K562 (cell line): ENCODE data around the gene PRF1. TPM values are rescaled to one million over a fixed set of nuclear protein-coding genes. Genes with fewer than 3 reads are reported as not detected.
A peak's percentile ranks its signal among the peaks of the same experiment; 100 is the strongest.

ENCODE experiments used
- BCL6 ChIP-seq: fragments of 250-450 bp; sonication (Bioruptor Pico); IDR thresholded peaks from 2 replicates; pipeline ENCODE4 v1.4.0; 2020
- CEBPG ChIP-seq, 3 experiments: fragments of 200-800 bp in 1 of 3; sonication (Bioruptor generic) in 1 of 3; sonication (generic) in 1 of 3; formaldehyde crosslinking in 1 of 3; IDR thresholded peaks in 2 of 3; conservative IDR thresholded peaks in 1 of 3; 2 replicates each; pipeline versions ENCODE4 v1.6.1 to v1.8.0; 2016 to 2022; ENCODE audit warnings: missing compliant biosample characterization in 2 of 3, missing genetic modification characterization in 2 of 3, mild to moderate bottlenecking in 1 of 3, missing genetic modification reagents in 1 of 3
- CREBBP ChIP-seq: IDR thresholded peaks from one replicate; pipeline ENCODE4 v1.6.1; 2012; ENCODE audit warnings: low read depth, mild to moderate bottlenecking, control low read depth, inconsistent platforms, low read length
- DPF2 ChIP-seq: fragments of 450-650 bp; IDR thresholded peaks from 2 replicates; pipeline ENCODE4 v1.6.1; 2016
- ELF2 ChIP-seq: fragments of 250-450 bp; sonication (Bioruptor Pico); IDR thresholded peaks from 2 replicates; pipeline ENCODE4 v1.5.0; 2021; ENCODE audit warnings: mild to moderate bottlenecking
- EP300 ChIP-seq: IDR thresholded peaks from 2 replicates; pipeline ENCODE4 v1.6.1; 2012; ENCODE audit warnings: low read length, improper control_type of control experiment
- HDAC2 ChIP-seq: fragments of 450-650 bp; IDR thresholded peaks from 2 replicates; pipeline ENCODE4 v1.6.1; 2016; ENCODE audit warnings: mild to moderate bottlenecking
- HDAC6 ChIP-seq: IDR thresholded peaks from 2 replicates; pipeline ENCODE4 v1.6.1; 2012; ENCODE audit warnings: low read depth, mild to moderate bottlenecking, control low read depth, inconsistent platforms, low read length, moderate library complexity
- MCM7 ChIP-seq, 2 experiments: fragments of 450-650 bp; IDR thresholded peaks; 2 replicates each; pipeline ENCODE4 v1.6.1; 2016 to 2018
- NCOR1 ChIP-seq: fragments of 450-650 bp; IDR thresholded peaks from 2 replicates; pipeline ENCODE4 v1.6.1; 2016; ENCODE audit warnings: mild to moderate bottlenecking, moderate library complexity
- RBM25 ChIP-seq: fragments of 200-400 bp; formaldehyde crosslinking; IDR thresholded peaks from 2 replicates; pipeline ENCODE4 v1.6.1; 2018; ENCODE audit warnings: low read length, low read depth, moderate library complexity; ENCODE audit not compliant: severe bottlenecking
- RFX5 ChIP-seq: IDR thresholded peaks from 2 replicates; pipeline ENCODE4 v1.6.1; 2011; ENCODE audit warnings: low read depth, mild to moderate bottlenecking, improper control_type of control experiment, low read length
- STAT5B ChIP-seq: fragments of 250-450 bp; sonication (Bioruptor Pico); IDR thresholded peaks from 2 replicates; pipeline ENCODE4 v1.8.0; 2021; ENCODE audit warnings: mild to moderate bottlenecking, inconsistent platforms
- TCF3 ChIP-seq: sonication (generic); formaldehyde crosslinking; IDR thresholded peaks from 2 replicates; pipeline ENCODE4 v1.4.0; 2020; ENCODE audit warnings: mild to moderate bottlenecking, missing genetic modification reagents
- XRCC5 ChIP-seq: fragments of 200-400 bp; formaldehyde crosslinking; IDR thresholded peaks from 2 replicates; pipeline ENCODE4 v1.6.1; 2017; ENCODE audit warnings: low read depth, mild to moderate bottlenecking, low read length
- ZBTB7A ChIP-seq: IDR thresholded peaks from 2 replicates; pipeline ENCODE4 v1.6.1; 2011; ENCODE audit warnings: low read depth, mild to moderate bottlenecking, low read length, moderate library complexity, borderline replicate concordance; ENCODE audit not compliant: control insufficient read depth
- ZNF146 ChIP-seq: IDR thresholded peaks from one replicate; pipeline ENCODE4 v1.6.1; 2018; ENCODE audit warnings: missing compliant biosample characterization; ENCODE audit not compliant: unreplicated experiment
- polyA plus RNA-seq, 8 experiments: library from polyadenylated mRNA; depleted of rRNA in 4 of 8; stranded (reverse) in 5 of 8; unstranded in 3 of 8; fragments of >200 nt; fragmentation: Nextera tagmentation in 2 of 8; fragmentation: Illumina TruSeq in 1 of 8; extraction: Ambion mirVana in 2 of 8; extraction: Trizol in 1 of 8; gene quantifications; 2 replicates each; pipeline versions ENCODE4 v1.2.1 to v1.2.3, GENCODE V29; 2011 to 2014; ENCODE audit warnings: inconsistent platforms in 1 of 8, missing spikeins in 1 of 8
- total RNA-seq, 7 experiments: library from RNA; depleted of rRNA in 6 of 7; stranded (reverse); fragments of >200 nt in 6 of 7; fragmentation: Illumina TruSeq in 2 of 7; extraction: Trizol in 2 of 7; gene quantifications; 2 replicates each; pipeline versions ENCODE4 v1.2.1 to v1.2.3, GENCODE V29; 2011 to 2021; ENCODE audit warnings: low replicate concordance in 1 of 7
- TF ChIP-seq, protein P1 (sequence below): sonication (generic); formaldehyde crosslinking; IDR thresholded peaks from 2 replicates; pipeline ENCODE4 v1.8.0; 2022; ENCODE audit warnings: missing genetic modification reagents, mild to moderate bottlenecking, borderline replicate concordance
- TF ChIP-seq, protein P2 (sequence below): sonication (generic); formaldehyde crosslinking; IDR thresholded peaks from 2 replicates; pipeline ENCODE4 v1.8.1; 2023; ENCODE audit warnings: mild to moderate bottlenecking, missing genetic modification reagents, moderate library complexity
- TF ChIP-seq, protein P3 (sequence below), 2 experiments: fragments of 200-800 bp in 1 of 2; sonication (Bioruptor generic) in 1 of 2; sonication (generic) in 1 of 2; formaldehyde crosslinking in 1 of 2; IDR thresholded peaks in 1 of 2; conservative IDR thresholded peaks in 1 of 2; 2 replicates each; pipeline versions ENCODE4 v1.5.0 to v1.6.1; 2016 to 2020; ENCODE audit warnings: missing compliant biosample characterization in 1 of 2, missing genetic modification characterization in 1 of 2, missing genetic modification reagents in 1 of 2
- TF ChIP-seq, protein P4 (sequence below): sonication (generic); IDR thresholded peaks from 2 replicates; pipeline ENCODE4 v1.6.1; 2016
- TF ChIP-seq, protein P5 (sequence below): fragments of 200-800 bp; sonication (Bioruptor generic); IDR thresholded peaks from 2 replicates; pipeline ENCODE4 v1.6.1; 2017; ENCODE audit warnings: missing genetic modification characterization, missing compliant biosample characterization

Gene PRF1
- total and polyA plus RNA-seq, 9 of the 15 experiments (the other 6 are each of a cell fraction or from before 2014, with no cell fraction given) = 3.8 to 8.6 (median 6.3) TPM

DNA sequence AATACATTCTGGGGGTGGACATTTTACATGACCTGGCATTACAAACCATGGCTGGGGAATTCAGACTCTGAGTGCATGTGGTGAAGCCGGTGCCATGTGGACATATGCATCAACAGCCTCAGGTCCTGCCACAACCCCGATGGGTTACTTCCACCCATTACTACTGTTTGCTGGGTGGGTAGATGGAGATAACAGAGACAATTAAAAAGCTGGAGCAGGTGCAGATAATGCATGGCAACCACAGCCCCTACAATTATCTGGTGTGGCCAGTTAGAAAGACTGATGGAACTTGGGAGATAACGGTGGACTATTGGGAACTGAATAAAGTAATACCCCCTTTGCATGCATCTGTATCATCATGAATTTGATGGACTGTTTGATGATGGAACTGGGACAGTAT, 48.2 kb upstream of the PRF1 start (continued):
- TF ChIP-seq, protein P1, sequence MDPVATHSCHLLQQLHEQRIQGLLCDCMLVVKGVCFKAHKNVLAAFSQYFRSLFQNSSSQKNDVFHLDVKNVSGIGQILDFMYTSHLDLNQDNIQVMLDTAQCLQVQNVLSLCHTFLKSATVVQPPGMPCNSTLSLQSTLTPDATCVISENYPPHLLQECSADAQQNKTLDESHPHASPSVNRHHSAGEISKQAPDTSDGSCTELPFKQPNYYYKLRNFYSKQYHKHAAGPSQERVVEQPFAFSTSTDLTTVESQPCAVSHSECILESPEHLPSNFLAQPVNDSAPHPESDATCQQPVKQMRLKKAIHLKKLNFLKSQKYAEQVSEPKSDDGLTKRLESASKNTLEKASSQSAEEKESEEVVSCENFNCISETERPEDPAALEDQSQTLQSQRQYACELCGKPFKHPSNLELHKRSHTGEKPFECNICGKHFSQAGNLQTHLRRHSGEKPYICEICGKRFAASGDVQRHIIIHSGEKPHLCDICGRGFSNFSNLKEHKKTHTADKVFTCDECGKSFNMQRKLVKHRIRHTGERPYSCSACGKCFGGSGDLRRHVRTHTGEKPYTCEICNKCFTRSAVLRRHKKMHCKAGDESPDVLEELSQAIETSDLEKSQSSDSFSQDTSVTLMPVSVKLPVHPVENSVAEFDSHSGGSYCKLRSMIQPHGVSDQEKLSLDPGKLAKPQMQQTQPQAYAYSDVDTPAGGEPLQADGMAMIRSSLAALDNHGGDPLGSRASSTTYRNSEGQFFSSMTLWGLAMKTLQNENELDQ (CRISPR knock-in tag) = no peak
- TF ChIP-seq STAT5B (CRISPR knock-in tag) (no peak), CREBBP (no peak), HDAC2 (no peak), NCOR1 (no peak), BCL6 (CRISPR knock-in tag) (no peak), DPF2 (no peak), XRCC5 (no peak), TCF3 (CRISPR knock-in tag) (peak; percentile 39), ZNF146 (CRISPR knock-in tag) (no peak), HDAC6 (no peak), RFX5 (no peak), RBM25 (no peak), MCM7 (IDR thresholded peaks at IDR 0.05) (no peak), ELF2 (CRISPR knock-in tag) (no peak), CEBPG (CRISPR knock-in tag; IDR thresholded peaks at IDR 0.05) (no peak), CEBPG (tag; conservative IDR thresholded peaks at IDR 0.05 in 1 of 2, IDR thresholded peaks at IDR 0.05 in 1 of 2) (no peak), ZBTB7A (no peak), EP300 (peak; percentile 20; the same call in 1 of the 2 replicates)
- TF ChIP-seq, protein P2, sequence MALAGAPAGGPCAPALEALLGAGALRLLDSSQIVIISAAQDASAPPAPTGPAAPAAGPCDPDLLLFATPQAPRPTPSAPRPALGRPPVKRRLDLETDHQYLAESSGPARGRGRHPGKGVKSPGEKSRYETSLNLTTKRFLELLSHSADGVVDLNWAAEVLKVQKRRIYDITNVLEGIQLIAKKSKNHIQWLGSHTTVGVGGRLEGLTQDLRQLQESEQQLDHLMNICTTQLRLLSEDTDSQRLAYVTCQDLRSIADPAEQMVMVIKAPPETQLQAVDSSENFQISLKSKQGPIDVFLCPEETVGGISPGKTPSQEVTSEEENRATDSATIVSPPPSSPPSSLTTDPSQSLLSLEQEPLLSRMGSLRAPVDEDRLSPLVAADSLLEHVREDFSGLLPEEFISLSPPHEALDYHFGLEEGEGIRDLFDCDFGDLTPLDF (CRISPR knock-in tag) = no peak
- TF ChIP-seq, protein P3, sequence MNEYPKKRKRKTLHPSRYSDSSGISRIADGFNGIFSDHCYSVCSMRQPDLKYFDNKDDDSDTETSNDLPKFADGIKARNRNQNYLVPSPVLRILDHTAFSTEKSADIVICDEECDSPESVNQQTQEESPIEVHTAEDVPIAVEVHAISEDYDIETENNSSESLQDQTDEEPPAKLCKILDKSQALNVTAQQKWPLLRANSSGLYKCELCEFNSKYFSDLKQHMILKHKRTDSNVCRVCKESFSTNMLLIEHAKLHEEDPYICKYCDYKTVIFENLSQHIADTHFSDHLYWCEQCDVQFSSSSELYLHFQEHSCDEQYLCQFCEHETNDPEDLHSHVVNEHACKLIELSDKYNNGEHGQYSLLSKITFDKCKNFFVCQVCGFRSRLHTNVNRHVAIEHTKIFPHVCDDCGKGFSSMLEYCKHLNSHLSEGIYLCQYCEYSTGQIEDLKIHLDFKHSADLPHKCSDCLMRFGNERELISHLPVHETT (CRISPR knock-in tag; conservative IDR thresholded peaks at IDR 0.05 in 1 of 2, IDR thresholded peaks at IDR 0.05 in 1 of 2) = 0 out of 4 replicates have a peak, but pooled peaks of 1 of the 2 experiments have one; percentile 50
- TF ChIP-seq, protein P4, sequence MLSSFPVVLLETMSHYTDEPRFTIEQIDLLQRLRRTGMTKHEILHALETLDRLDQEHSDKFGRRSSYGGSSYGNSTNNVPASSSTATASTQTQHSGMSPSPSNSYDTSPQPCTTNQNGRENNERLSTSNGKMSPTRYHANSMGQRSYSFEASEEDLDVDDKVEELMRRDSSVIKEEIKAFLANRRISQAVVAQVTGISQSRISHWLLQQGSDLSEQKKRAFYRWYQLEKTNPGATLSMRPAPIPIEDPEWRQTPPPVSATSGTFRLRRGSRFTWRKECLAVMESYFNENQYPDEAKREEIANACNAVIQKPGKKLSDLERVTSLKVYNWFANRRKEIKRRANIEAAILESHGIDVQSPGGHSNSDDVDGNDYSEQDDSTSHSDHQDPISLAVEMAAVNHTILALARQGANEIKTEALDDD = no peak
- TF ChIP-seq, protein P5, sequence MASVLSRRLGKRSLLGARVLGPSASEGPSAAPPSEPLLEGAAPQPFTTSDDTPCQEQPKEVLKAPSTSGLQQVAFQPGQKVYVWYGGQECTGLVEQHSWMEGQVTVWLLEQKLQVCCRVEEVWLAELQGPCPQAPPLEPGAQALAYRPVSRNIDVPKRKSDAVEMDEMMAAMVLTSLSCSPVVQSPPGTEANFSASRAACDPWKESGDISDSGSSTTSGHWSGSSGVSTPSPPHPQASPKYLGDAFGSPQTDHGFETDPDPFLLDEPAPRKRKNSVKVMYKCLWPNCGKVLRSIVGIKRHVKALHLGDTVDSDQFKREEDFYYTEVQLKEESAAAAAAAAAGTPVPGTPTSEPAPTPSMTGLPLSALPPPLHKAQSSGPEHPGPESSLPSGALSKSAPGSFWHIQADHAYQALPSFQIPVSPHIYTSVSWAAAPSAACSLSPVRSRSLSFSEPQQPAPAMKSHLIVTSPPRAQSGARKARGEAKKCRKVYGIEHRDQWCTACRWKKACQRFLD = no peak
